22Rv1 (cell line): Measurements from ENCODE around the gene ANXA4.

Experiments used
- H3K27ac ChIP-seq: fragments of 450-650 bp; 2 replicates; pipeline ENCODE4 v1.5.1; 2017
- CTCF ChIP-seq: fragments of 450-650 bp; IDR thresholded peaks from 2 replicates; pipeline ENCODE4 v1.5.1; 2017; ENCODE audit warnings: mild to moderate bottlenecking
- ZFX ChIP-seq: fragments of 450-650 bp; IDR thresholded peaks from 2 replicates; pipeline ENCODE4 v1.6.1; 2017; ENCODE audit warnings: antibody characterized with exemption, borderline replicate concordance

ANXA4 gene

GRCh38 chr2:69805887-69806286 lies 64.0 kb downstream of the ANXA4 start:
- TF ChIP-seq ZFX = no peak
- TF ChIP-seq CTCF = no peak
- no peak overlapping the region for H3K27ac ChIP-seq

GRCh38 chr2:69807821-69808540 lies 66.0 kb downstream of the ANXA4 start:
- H3K27ac ChIP-seq = no peak overlapping the region
- no peak for TF ChIP-seq CTCF
- no peak for TF ChIP-seq ZFX

GRCh38 chr2:69810550-69810949 lies 68.6 kb downstream of the ANXA4 start:
- TF ChIP-seq CTCF = no peak
- TF ChIP-seq ZFX = no peak
- no peak overlapping the region for H3K27ac ChIP-seq

GRCh38 chr2:69811018-69811417 lies 69.1 kb downstream of the ANXA4 start:
- no peak overlapping the region for H3K27ac ChIP-seq
- TF ChIP-seq CTCF (no peak), ZFX (no peak)

- H3K27ac ChIP-seq = no peak overlapping the region
- no peak for TF ChIP-seq ZFX
- TF ChIP-seq CTCF = no peak
These were observed 69.7 kb downstream of the ANXA4 start for GRCh38 chr2:69811591-69811990.

- peak overlapping the region; percentile 23 for H3K27ac ChIP-seq
- TF ChIP-seq CTCF (no peak), ZFX (no peak)
These were observed 73.8 kb downstream of the ANXA4 start for GRCh38 chr2:69815717-69816116.

- no peak overlapping the region for H3K27ac ChIP-seq
- TF ChIP-seq CTCF = peak; percentile 90
- no peak for TF ChIP-seq ZFX
These were observed 75.1 kb downstream of the ANXA4 start for GRCh38 chr2:69816923-69817542.
